VCaP (cell line): ENCODE results near the gene TINAG.

ENCODE experiments used
- H3K27ac ChIP-seq: fragments of 450-650 bp; 2 replicates; pipeline ENCODE4 v1.5.1; 2017
- CTCF ChIP-seq: fragments of 450-650 bp; conservative IDR thresholded peaks from 2 replicates; pipeline ENCODE4 v1.5.1; 2017; ENCODE audit warnings: mild to moderate bottlenecking, moderate library complexity

TINAG gene

GRCh38 chr6:54354608-54355007 lies 46.4 kb downstream of the TINAG start:
- no peak overlapping the region for H3K27ac ChIP-seq
- no peak for TF ChIP-seq CTCF

GRCh38 chr6:54357141-54357540 lies 48.9 kb downstream of the TINAG start:
- TF ChIP-seq CTCF, result no peak
- no peak overlapping the region for H3K27ac ChIP-seq

- TF ChIP-seq CTCF, result no peak
- no peak overlapping the region for H3K27ac ChIP-seq
Measured at GRCh38 chr6:54361188-54361587, 52.9 kb downstream of the TINAG start.

- no peak for TF ChIP-seq CTCF
Measured at GRCh38 chr6:54361734-54362133, 53.5 kb downstream of the TINAG start.

GRCh38 chr6:54366667-54367327 lies 58.6 kb downstream of the TINAG start:
- no peak for TF ChIP-seq CTCF
- no peak overlapping the region for H3K27ac ChIP-seq

More at GRCh38 chr6:54361734-54362133, 53.5 kb downstream of the TINAG start:
- H3K27ac ChIP-seq, result no peak overlapping the region

- H3K27ac ChIP-seq, result no peak overlapping the region
- no peak for TF ChIP-seq CTCF
Measured at GRCh38 chr6:54377776-54378175, 69.5 kb downstream of the TINAG start.

GRCh38 chr6:54386295-54386694 lies 78.1 kb downstream of the TINAG start:
- no peak overlapping the region for H3K27ac ChIP-seq
- TF ChIP-seq CTCF, result no peak
